Left renal cortex interstitium (tissue), 4 donors: ENCODE results near the gene CUL7. TPM values are rescaled to one million over a fixed set of nuclear protein-coding genes. Genes with fewer than 3 reads are reported as not detected.

ENCODE experiments used
- polyA plus RNA-seq, 4 donors: library from polyadenylated mRNA; unstranded; fragments of 120-200 nt; gene quantifications; one replicate each; pipeline ENCODE4 v1.2.1, GENCODE V29; 2013; ENCODE audit not compliant: insufficient read length in 4 of 4

CUL7 gene
- polyA plus RNA-seq, 4 donors, result 46.0 to 63.7 (median 52.2) TPM

Other genes with a start within 250 kb of the CUL7 start
- gene RPL7L1, start 174.2 kb downstream of the CUL7 start, polyA plus RNA-seq, result 100 to 1,000 TPM in 3 of 4 donors, 10 to 100 TPM in 1; 97.6 to 127 (median 113) TPM
- gene PTCRA, start 137.8 kb downstream of the CUL7 start, polyA plus RNA-seq, result under 1 TPM; 0.27 to 0.47 (median 0.39) TPM
- 10 to 100 TPM; 59.5 to 71.6 (median 62.2) TPM for gene CNPY3, start 124.4 kb downstream of the CUL7 start, polyA plus RNA-seq
- gene GNMT, start 93.1 kb downstream of the CUL7 start, polyA plus RNA-seq, result 1 to 10 TPM in 2 of 4 donors, under 1 TPM in 2; 0.79 to 2.6 (median 1.4) TPM
- gene PEX6, start 74.7 kb downstream of the CUL7 start, polyA plus RNA-seq, result 10 to 100 TPM; 19.5 to 31.1 (median 24.2) TPM
- gene PPP2R5D, start 69.3 kb downstream of the CUL7 start, polyA plus RNA-seq, result 10 to 100 TPM; 55.6 to 70.3 (median 64.6) TPM
- gene MEA1, start 39.9 kb downstream of the CUL7 start, polyA plus RNA-seq, result 100 to 1,000 TPM in 1 of 4 donors, 10 to 100 TPM in 3; 75.3 to 104 (median 87.6) TPM
- gene KLHDC3, start 39.6 kb downstream of the CUL7 start, polyA plus RNA-seq, result 100 to 1,000 TPM in 3 of 4 donors, 10 to 100 TPM in 1; 89.8 to 109 (median 102) TPM
- gene RRP36, start 32.2 kb downstream of the CUL7 start, polyA plus RNA-seq, result 10 to 100 TPM; 57.6 to 65.5 (median 58.1) TPM
- gene MRPL2, start 5.6 kb upstream of the CUL7 start, polyA plus RNA-seq, result 10 to 100 TPM; 57.5 to 75.2 (median 67.6) TPM
- gene KLC4, start 5.8 kb upstream of the CUL7 start, polyA plus RNA-seq, result 10 to 100 TPM; 50.0 to 80.0 (median 65.7) TPM
- 100 to 1,000 TPM; 230 to 296 (median 261) TPM for gene PTK7, start 22.5 kb upstream of the CUL7 start, polyA plus RNA-seq
- gene SRF, start 117.4 kb upstream of the CUL7 start, polyA plus RNA-seq, result 10 to 100 TPM; 26.7 to 36.1 (median 32.1) TPM
- 10 to 100 TPM; 27.5 to 52.0 (median 39.8) TPM for gene CUL9, start 128.3 kb upstream of the CUL7 start, polyA plus RNA-seq
- 100 to 1,000 TPM in 1 of 4 donors, 10 to 100 TPM in 3; 54.6 to 111 (median 81.2) TPM for gene DNPH1, start 175.6 kb upstream of the CUL7 start, polyA plus RNA-seq
- gene TTBK1, start 189.6 kb upstream of the CUL7 start, polyA plus RNA-seq, result under 1 TPM; 0.25 to 0.55 (median 0.40) TPM
- gene SLC22A7, start 244.4 kb upstream of the CUL7 start, polyA plus RNA-seq, result 1 to 10 TPM in 2 of 4 donors, under 1 TPM in 2; 0.30 to 2.0 (median 0.99) TPM